GM12864 (cell line): Measurements from ENCODE around the gene TAF9B.

Source experiments
- DNase-seq: peaks from one replicate; pipeline ENCODE4 v3.0.0-alpha.2; 2011; ENCODE audit warnings: low read depth
- H3K4me3 ChIP-seq: 2 replicates; pipeline ENCODE4 v1.5.1; 2011; ENCODE audit warnings: mild to moderate bottlenecking, low read depth, low read length, control low read depth
- CTCF ChIP-seq: IDR thresholded peaks from 2 replicates; pipeline ENCODE4 v1.5.1; 2011; ENCODE audit warnings: low read depth, mild to moderate bottlenecking, moderate library complexity, low read length, control low read depth, inconsistent platforms; ENCODE audit errors: missing control alignments

The TAF9B gene

GRCh38 chrX:78124307-78124706, 15.1 kb downstream of the TAF9B start:
- H3K4me3 ChIP-seq = no peak overlapping the region
- no peak for DNase-seq
- TF ChIP-seq CTCF = peak; percentile 14

- DNase-seq = no peak
- TF ChIP-seq CTCF = no peak
- H3K4me3 ChIP-seq = no peak overlapping the region
These were observed 16.3 kb downstream of the TAF9B start for GRCh38 chrX:78123190-78123589.

GRCh38 chrX:78119521-78120227, 19.8 kb downstream of the TAF9B start:
- TF ChIP-seq CTCF = no peak
- no peak overlapping the region for H3K4me3 ChIP-seq
- DNase-seq = no peak

GRCh38 chrX:78118628-78119027, 20.8 kb downstream of the TAF9B start:
- TF ChIP-seq CTCF = no peak
- no peak for DNase-seq
- H3K4me3 ChIP-seq = no peak overlapping the region

- TF ChIP-seq CTCF = no peak
- no peak for DNase-seq
- no peak overlapping the region for H3K4me3 ChIP-seq
These were observed 22.7 kb downstream of the TAF9B start for GRCh38 chrX:78116766-78117165.

GRCh38 chrX:78116365-78116764, 23.1 kb downstream of the TAF9B start:
- no peak for DNase-seq
- H3K4me3 ChIP-seq = no peak overlapping the region
- no peak for TF ChIP-seq CTCF
